ENCODE results near the gene GSC. TPM values are rescaled to one million over a fixed set of nuclear protein-coding genes. Genes with fewer than 3 reads are reported as not detected.
A peak's percentile ranks its signal among the peaks of the same experiment; 100 is the strongest.

The GSC gene
- total RNA-seq, 2 donors from 2014 or later, result 37.0 to 94.4 TPM

- Histone ChIP-seq H3K9ac (ENCODE audit: extremely low read depth, low read length, poor library complexity, severe bottlenecking) (peak overlapping the region; percentile 100), H3K9me3 (ENCODE audit: control insufficient read depth, low read length) (no peaks in the 10 kb centered on the region), H3K27ac (ENCODE audit: low read depth, low read length) (no peak overlapping the region), H3K36me3 (ENCODE audit: control insufficient read depth, insufficient read depth, low read length) (peaks cover 32% of the 10 kb centered on the region), H3K27me3 (ENCODE audit: control insufficient read depth, insufficient read depth, low read length, poor library complexity, severe bottlenecking) (peaks cover 32% of the 10 kb centered on the region), H3K4me3 (ENCODE audit: low read length) (peak overlapping the region; percentile 93), H3K4me1 (ENCODE audit: control insufficient read depth, insufficient read depth, low read length) (no peaks in the 10 kb centered on the region)
- Mint-ChIP-seq H3K4me3 (peak overlapping the region; percentile 82), H3K9me3 (no peaks in the 10 kb centered on the region), H3K27me3 (ENCODE audit: insufficient read depth) (peaks cover 57% of the 10 kb centered on the region), H3K4me1 (peaks cover 54% of the 10 kb centered on the region), H3K27ac (peak overlapping the region; percentile 92), H3K36me3 (ENCODE audit: low read depth) (peaks cover 23% of the 10 kb centered on the region)
- DNase-seq, result peak; percentile 79
- no peak for TF ChIP-seq CTCF (conservative IDR thresholded peaks at IDR 0.05)
- 1% methylated on average over 27 to 54 of the region's 54 CpGs for WGBS, 2 experiments (ENCODE audit: insufficient coverage in 1 of 2, insufficient read length in 1 of 2)
Measured at GRCh38 chr14:94771158-94771905, 1.4 kb upstream of the GSC start.

GRCh38 chr14:94770815-94771157 is 873 bp upstream of the GSC start:
- H3K9me3 ChIP-seq (ENCODE audit: control insufficient read depth, low read length), result no peaks in the 10 kb centered on the region
- peaks cover 36% of the 10 kb centered on the region for H3K36me3 ChIP-seq (ENCODE audit: control insufficient read depth, insufficient read depth, low read length)
- H3K4me3 Mint-ChIP-seq, result peak overlapping the region; percentile 82
- H3K4me1 ChIP-seq (ENCODE audit: control insufficient read depth, insufficient read depth, low read length), result no peaks in the 10 kb centered on the region
- peaks cover 32% of the 10 kb centered on the region for H3K27me3 ChIP-seq (ENCODE audit: control insufficient read depth, insufficient read depth, low read length, poor library complexity, severe bottlenecking)
- DNase-seq, result no peak
- peak overlapping the region; percentile 100 for H3K9ac ChIP-seq (ENCODE audit: extremely low read depth, low read length, poor library complexity, severe bottlenecking)
- H3K4me3 ChIP-seq (ENCODE audit: low read length), result peak overlapping the region; percentile 93
- no peak for TF ChIP-seq CTCF (conservative IDR thresholded peaks at IDR 0.05)
- peaks cover 57% of the 10 kb centered on the region for H3K27me3 Mint-ChIP-seq (ENCODE audit: insufficient read depth)
- H3K27ac ChIP-seq (ENCODE audit: low read depth, low read length), result no peak overlapping the region
- peaks cover 28% of the 10 kb centered on the region for H3K36me3 Mint-ChIP-seq (ENCODE audit: low read depth)
- WGBS, 2 experiments (ENCODE audit: insufficient coverage in 1 of 2, insufficient read length in 1 of 2), result 1 to 2% methylated on average over 6 to 9 of the region's 9 CpGs
- H3K27ac Mint-ChIP-seq, result peak overlapping the region; percentile 92
- peaks cover 55% of the 10 kb centered on the region for H3K4me1 Mint-ChIP-seq
- H3K9me3 Mint-ChIP-seq, result no peaks in the 10 kb centered on the region

GRCh38 chr14:94770251-94770749 is 387 bp upstream of the GSC start:
- peaks cover 32% of the 10 kb centered on the region for H3K27me3 ChIP-seq (ENCODE audit: control insufficient read depth, insufficient read depth, low read length, poor library complexity, severe bottlenecking)
- Mint-ChIP-seq H3K9me3 (no peaks in the 10 kb centered on the region), H3K4me3 (peak overlapping the region; percentile 82), H3K36me3 (ENCODE audit: low read depth) (peaks cover 32% of the 10 kb centered on the region), H3K27me3 (ENCODE audit: insufficient read depth) (peaks cover 53% of the 10 kb centered on the region), H3K4me1 (peaks cover 55% of the 10 kb centered on the region), H3K27ac (peak overlapping the region; percentile 92)
- H3K9me3 ChIP-seq (ENCODE audit: control insufficient read depth, low read length), result no peaks in the 10 kb centered on the region
- peak overlapping the region; percentile 93 for H3K4me3 ChIP-seq (ENCODE audit: low read length)
- TF ChIP-seq CTCF (conservative IDR thresholded peaks at IDR 0.05), result no peak
- DNase-seq, result peak; percentile 93
- 0% methylated on average over 9 to 18 of the region's 18 CpGs for WGBS, 2 experiments (ENCODE audit: insufficient coverage in 1 of 2, insufficient read length in 1 of 2)
- H3K9ac ChIP-seq (ENCODE audit: extremely low read depth, low read length, poor library complexity, severe bottlenecking), result peak overlapping the region; percentile 100
- H3K36me3 ChIP-seq (ENCODE audit: control insufficient read depth, insufficient read depth, low read length), result peaks cover 41% of the 10 kb centered on the region
- H3K4me1 ChIP-seq (ENCODE audit: control insufficient read depth, insufficient read depth, low read length), result peaks cover 3% of the 10 kb centered on the region
- peak overlapping the region; percentile 6 for H3K27ac ChIP-seq (ENCODE audit: low read depth, low read length)

All from endodermal cell (in vitro differentiated cells).